DND-41 (cell line): ENCODE data around the gene SOD3.

ENCODE experiments used
- EZH2 ChIP-seq: IDR thresholded peaks from 3 replicates; pipeline ENCODE4 v1.6.1; 2012; ENCODE audit warnings: borderline replicate concordance, low read depth, mild to moderate bottlenecking, moderate library complexity, low read length, inconsistent platforms; ENCODE audit not compliant: severe bottlenecking
- TF ChIP-seq, protein P1 (sequence below): IDR thresholded peaks from 2 replicates; pipeline ENCODE4 v1.5.1; 2012; ENCODE audit warnings: borderline replicate concordance, low read length, moderate library complexity, mild to moderate bottlenecking; ENCODE audit not compliant: poor library complexity, severe bottlenecking; ENCODE audit errors: extremely low read depth

DNA sequence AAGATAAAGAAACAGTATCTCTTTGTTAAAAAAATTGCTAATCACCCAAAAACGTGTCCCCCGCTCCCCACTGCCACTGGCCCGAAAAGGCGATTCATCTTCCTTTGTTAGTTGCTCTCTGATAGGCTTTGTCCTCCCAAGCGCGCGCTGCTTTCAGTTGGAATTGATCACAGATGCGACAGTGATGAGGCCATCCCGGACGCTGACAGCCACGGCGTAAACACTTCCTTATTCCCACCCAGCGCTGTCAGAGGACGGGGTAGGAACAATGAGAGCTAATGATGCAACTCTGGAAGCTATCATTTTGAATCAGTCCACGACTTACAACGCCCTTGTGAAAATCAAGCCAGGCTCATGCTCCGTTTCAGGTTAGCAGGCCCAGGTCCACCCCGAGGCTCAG is 21.4 kb downstream of the SOD3 start:
- TF ChIP-seq, protein P1, sequence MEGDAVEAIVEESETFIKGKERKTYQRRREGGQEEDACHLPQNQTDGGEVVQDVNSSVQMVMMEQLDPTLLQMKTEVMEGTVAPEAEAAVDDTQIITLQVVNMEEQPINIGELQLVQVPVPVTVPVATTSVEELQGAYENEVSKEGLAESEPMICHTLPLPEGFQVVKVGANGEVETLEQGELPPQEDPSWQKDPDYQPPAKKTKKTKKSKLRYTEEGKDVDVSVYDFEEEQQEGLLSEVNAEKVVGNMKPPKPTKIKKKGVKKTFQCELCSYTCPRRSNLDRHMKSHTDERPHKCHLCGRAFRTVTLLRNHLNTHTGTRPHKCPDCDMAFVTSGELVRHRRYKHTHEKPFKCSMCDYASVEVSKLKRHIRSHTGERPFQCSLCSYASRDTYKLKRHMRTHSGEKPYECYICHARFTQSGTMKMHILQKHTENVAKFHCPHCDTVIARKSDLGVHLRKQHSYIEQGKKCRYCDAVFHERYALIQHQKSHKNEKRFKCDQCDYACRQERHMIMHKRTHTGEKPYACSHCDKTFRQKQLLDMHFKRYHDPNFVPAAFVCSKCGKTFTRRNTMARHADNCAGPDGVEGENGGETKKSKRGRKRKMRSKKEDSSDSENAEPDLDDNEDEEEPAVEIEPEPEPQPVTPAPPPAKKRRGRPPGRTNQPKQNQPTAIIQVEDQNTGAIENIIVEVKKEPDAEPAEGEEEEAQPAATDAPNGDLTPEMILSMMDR, result no peak
- no peak for TF ChIP-seq EZH2
